K562 (cell line): ENCODE measurements around the gene GNAI1. TPM values are rescaled to one million over a fixed set of nuclear protein-coding genes. Genes with fewer than 3 reads are reported as not detected.

Experiments
- ATAC-seq: fragments of 200-7000 bp; cut with Tn5 transposase; 3 replicates; pipeline ENCODE4 v1.9.1; 2020; ENCODE audit warnings: moderate library complexity
- BruUV-seq: library from RNA; stranded (reverse); fragments of 400-500 nt; replicated peaks from 2 replicates; lab custom pipeline; 2021; lab: Mats Ljungman, UMichigan
- CTCF ChIA-PET: fragments of 300-600 bp; formaldehyde crosslinking; extraction: SDS; loops from one replicate; lab custom pipeline; 2021; ENCODE audit warnings: low intra/inter-chr PET ratio; lab: Yijun Ruan, JAX
- POLR2A ChIA-PET: fragments of 300-600, 350-650 bp; sonication (Branson Sonifier 250); formaldehyde crosslinking; extraction: SDS; loops from one replicate; lab custom pipeline; 2021; ENCODE audit warnings: antibody characterized with exemption, inconsistent platforms; lab: Yijun Ruan, JAX
- DNase-seq, 4 experiments: peaks; one replicate each; pipeline versions ENCODE4 v3.0.0 to v3.0.0-alpha.2; 2011 to 2018; ENCODE audit warnings: low spot score in 3 of 4, mixed read lengths in 3 of 4; ENCODE audit errors: extremely low read depth in 1 of 4
- FAIRE-seq: peaks from 2 replicates; lab custom pipeline; 2011; peaks lifted over from hg19 to GRCh38; lab: Jason Lieb, UNC
- H2AFZ ChIP-seq: 2 replicates; pipeline ENCODE4 v1.6.0; 2011; ENCODE audit warnings: low read depth, low read length, control low read depth, inconsistent platforms
- H3K27ac ChIP-seq: fragments of 200-600 bp; 3 replicates; pipeline ENCODE4 v1.8.0; 2011; ENCODE audit warnings: low read depth, mild to moderate bottlenecking, control low read depth, inconsistent platforms, low read length, moderate library complexity, mixed read lengths; ENCODE audit errors: extremely low read depth
- H3K27me3 ChIP-seq, 2 experiments: fragments of 300-600 bp in 1 of 2; 2 replicates in 1 of 2; 3 replicates in 1 of 2; pipeline versions ENCODE4 v1.6.0 to v1.8.0; 2011; ENCODE audit warnings: inconsistent platforms in 2 of 2, low read length in 2 of 2, mild to moderate bottlenecking in 1 of 2, mixed read lengths in 1 of 2, moderate library complexity in 1 of 2; ENCODE audit not compliant: control insufficient read depth in 2 of 2, insufficient read depth in 2 of 2
- H3K36me3 ChIP-seq: fragments of 300-600 bp; 3 replicates; pipeline ENCODE4 v1.8.0; 2011; ENCODE audit warnings: mild to moderate bottlenecking, low read length, inconsistent platforms; ENCODE audit not compliant: control insufficient read depth, insufficient read depth
- H3K4me1 ChIP-seq, 2 experiments: fragments of 200-600 bp in 1 of 2; replicated peaks in 1 of 2; 2 replicates in 1 of 2; 3 replicates in 1 of 2; pipeline versions ENCODE4 v1.5.1 to v1.8.0; 2011; ENCODE audit warnings: inconsistent platforms in 2 of 2, low read length in 2 of 2, mild to moderate bottlenecking in 1 of 2, mixed read lengths in 1 of 2, moderate library complexity in 1 of 2; ENCODE audit not compliant: control insufficient read depth in 2 of 2, insufficient read depth in 2 of 2
- H3K4me2 ChIP-seq: 2 replicates; pipeline ENCODE4 v1.6.1; 2011; ENCODE audit warnings: low read length, control low read depth, inconsistent platforms, mixed read lengths; ENCODE audit not compliant: insufficient read depth
- H3K4me3 ChIP-seq: fragments of 200-600 bp; sonication (generic), shearing (Covaris generic); 2 replicates; pipeline ENCODE4 v1.5.1; 2016; ENCODE audit warnings: control low read depth, inconsistent platforms
- H3K79me2 ChIP-seq: fragments of 200-600 bp; 3 replicates; pipeline ENCODE4 v1.8.0; 2011; ENCODE audit warnings: low read length, inconsistent platforms; ENCODE audit not compliant: control insufficient read depth, insufficient read depth
- H3K9ac ChIP-seq, 2 experiments: 2 replicates each; pipeline versions ENCODE4 v1.6.0 to v1.6.1; 2011; ENCODE audit warnings: low read depth in 2 of 2, low read length in 2 of 2, control low read depth in 1 of 2, inconsistent platforms in 1 of 2, mild to moderate bottlenecking in 1 of 2, mixed read lengths in 1 of 2; ENCODE audit not compliant: insufficient read depth in 1 of 2
- H3K9me1 ChIP-seq: one replicate; pipeline ENCODE4 v1.6.0; 2011; ENCODE audit warnings: inconsistent platforms, mild to moderate bottlenecking, low read length, moderate library complexity; ENCODE audit not compliant: control insufficient read depth, insufficient read depth
- H3K9me3 ChIP-seq: replicated peaks from 2 replicates; pipeline ENCODE4 v1.5.1; 2011; ENCODE audit warnings: low read depth, low read length, inconsistent platforms; ENCODE audit not compliant: control insufficient read depth, insufficient read depth
- H4K20me1 ChIP-seq: replicated peaks from 2 replicates; pipeline ENCODE4 v1.6.1; 2011; ENCODE audit warnings: low read length, inconsistent platforms, mixed read lengths; ENCODE audit not compliant: control insufficient read depth, insufficient read depth
- ARNT ChIP-seq, 2 experiments: fragments of 450-650 bp; IDR thresholded peaks; 2 replicates each; pipeline ENCODE4 v1.6.1; 2016; ENCODE audit warnings: mild to moderate bottlenecking in 1 of 2
- CBX1 ChIP-seq: sonication (generic); IDR thresholded peaks from 2 replicates; pipeline ENCODE4 v1.6.1; 2016; ENCODE audit warnings: antibody characterized with exemption, low read depth, mild to moderate bottlenecking
- CCAR2 ChIP-seq: fragments of 200-400 bp; formaldehyde crosslinking; IDR thresholded peaks from 2 replicates; pipeline ENCODE4 v1.6.1; 2017; ENCODE audit warnings: mild to moderate bottlenecking, low read depth, low read length
- EP400 ChIP-seq: fragments of 450-650 bp; IDR thresholded peaks from 2 replicates; pipeline ENCODE4 v1.6.1; 2017; ENCODE audit warnings: antibody characterized with exemption, mild to moderate bottlenecking, moderate library complexity
- HNRNPK ChIP-seq: fragments of 200-400 bp; formaldehyde crosslinking; IDR thresholded peaks from one replicate; pipeline ENCODE4 v1.6.1; 2018; ENCODE audit warnings: mild to moderate bottlenecking, low read depth, low read length; ENCODE audit not compliant: poor library complexity, severe bottlenecking
- HNRNPLL ChIP-seq: fragments of 200-400 bp; formaldehyde crosslinking; IDR thresholded peaks from 2 replicates; pipeline ENCODE4 v1.6.1; 2017; ENCODE audit warnings: low read length, low read depth, mild to moderate bottlenecking; ENCODE audit not compliant: poor library complexity, severe bottlenecking
- MEF2A ChIP-seq: IDR thresholded peaks from 2 replicates; pipeline ENCODE4 v1.6.1; 2011; ENCODE audit warnings: low read depth, mild to moderate bottlenecking, low read length, moderate library complexity; ENCODE audit not compliant: control insufficient read depth
- MTA3 ChIP-seq: fragments of 450-650 bp; formaldehyde crosslinking; IDR thresholded peaks from 2 replicates; pipeline ENCODE4 v1.6.1; 2017; ENCODE audit warnings: mild to moderate bottlenecking, borderline replicate concordance
- OTX1 ChIP-seq: fragments of 450-650 bp; formaldehyde crosslinking; IDR thresholded peaks from 2 replicates; pipeline ENCODE4 v1.4.0; 2022; ENCODE audit warnings: mild to moderate bottlenecking
- PHB2 ChIP-seq: fragments of 450-650 bp; IDR thresholded peaks from 2 replicates; pipeline ENCODE4 v1.6.1; 2017; ENCODE audit warnings: low read depth
- POLR2AphosphoS5 ChIP-seq: IDR thresholded peaks from 2 replicates; pipeline ENCODE4 v1.6.1; 2011; ENCODE audit warnings: mild to moderate bottlenecking, low read depth, low read length, moderate library complexity; ENCODE audit not compliant: control insufficient read depth, insufficient read depth
- RBM39 ChIP-seq: fragments of 200-400 bp; formaldehyde crosslinking; optimal IDR thresholded peaks from 2 replicates; pipeline ENCODE3; 2018; ENCODE audit warnings: low read depth, low read length
- RFX1 ChIP-seq: fragments of 450-650 bp; IDR thresholded peaks from 2 replicates; pipeline ENCODE4 v1.6.1; 2016; ENCODE audit warnings: mild to moderate bottlenecking, moderate library complexity
- ZNF584 ChIP-seq: fragments of 200-800 bp; sonication (Bioruptor generic); IDR thresholded peaks from 2 replicates; pipeline ENCODE4 v1.6.1; 2016; ENCODE audit warnings: low read depth, mild to moderate bottlenecking, missing genetic modification characterization, missing compliant biosample characterization
- WGBS: fragments of 100-300 bp; shearing (Covaris generic); methylation state at CpG from one replicate; pipeline ENCODE4 v1.1.6; 2016; ENCODE audit warnings: low coverage, mixed read lengths; ENCODE audit not compliant: insufficient coverage; ENCODE audit errors: missing lambda C conversion rate; 5-methylcytosine and 5-hydroxymethylcytosine counted together
- in situ Hi-C: fragments of 300-500 bp; cut with MboI; formaldehyde crosslinking; loops from 4 replicates; pipeline ENCODE4 v1.15.0; 2018; ENCODE audit warnings: inconsistent platforms, mixed read lengths
- intact Hi-C: fragments of 100-400 bp; cut with micrococcal nuclease; formaldehyde crosslinking; loops from 2 replicates; pipeline ENCODE4 v1.14.2; 2022
- polyA plus RNA-seq, 8 experiments: library from polyadenylated mRNA; depleted of rRNA in 4 of 8; stranded (reverse) in 5 of 8; unstranded in 3 of 8; fragments of >200 nt; fragmentation: Nextera tagmentation in 2 of 8; fragmentation: Illumina TruSeq in 1 of 8; extraction: Ambion mirVana in 2 of 8; extraction: Trizol in 1 of 8; gene quantifications; 2 replicates each; pipeline versions ENCODE4 v1.2.1 to v1.2.3, GENCODE V29; 2011 to 2014; ENCODE audit warnings: inconsistent platforms in 1 of 8, missing spikeins in 1 of 8
- total RNA-seq, 7 experiments: library from RNA; depleted of rRNA in 6 of 7; stranded (reverse); fragments of >200 nt in 6 of 7; fragmentation: Illumina TruSeq in 2 of 7; extraction: Trizol in 2 of 7; gene quantifications; 2 replicates each; pipeline versions ENCODE4 v1.2.1 to v1.2.3, GENCODE V29; 2011 to 2021; ENCODE audit warnings: low replicate concordance in 1 of 7
- TF ChIP-seq, protein P1 (sequence below): fragments of 450-650 bp; conservative IDR thresholded peaks from 2 replicates; pipeline ENCODE4 v1.6.1; 2016; ENCODE audit warnings: missing genetic modification characterization, low read depth, mild to moderate bottlenecking, control low read depth, missing compliant biosample characterization
- TF ChIP-seq, protein P2 (sequence below): IDR thresholded peaks from 3 replicates; pipeline ENCODE4 v1.6.1; 2011; ENCODE audit warnings: borderline replicate concordance, mild to moderate bottlenecking, moderate library complexity; ENCODE audit not compliant: insufficient read length; ENCODE audit errors: extremely low read depth
- TF ChIP-seq, protein P3 (sequence below): fragments of 200-800 bp; sonication (Bioruptor generic); IDR thresholded peaks from 2 replicates; pipeline ENCODE4 v1.6.1; 2017; ENCODE audit warnings: missing genetic modification characterization, missing compliant biosample characterization

The GNAI1 gene
- total and polyA plus RNA-seq, 9 of the 15 experiments (the other 6 are each of a cell fraction or from before 2014, with no cell fraction given): 0.03 to 0.13 (median 0.08) TPM; not detected in 6

DNA sequence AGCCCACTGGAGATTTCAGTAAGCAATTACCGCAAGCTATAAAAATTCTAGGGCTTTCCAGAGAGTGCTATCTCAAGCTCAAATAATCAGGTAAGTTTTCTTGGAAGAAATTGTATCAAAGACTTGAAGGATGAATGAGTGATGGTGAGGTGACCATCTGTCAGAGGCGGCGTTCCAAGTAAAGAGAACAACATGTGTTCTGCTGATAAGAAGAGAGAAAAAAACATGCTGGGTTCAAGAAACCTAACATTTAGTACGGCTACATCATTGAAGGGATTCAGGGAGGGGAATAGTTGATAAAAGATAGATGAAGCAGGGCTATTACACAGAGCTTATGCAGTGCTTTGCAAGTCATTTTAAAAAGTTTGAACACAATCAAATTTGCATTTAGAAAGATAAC lies 100.7 kb downstream of the GNAI1 start:
- Histone ChIP-seq H3K4me1 (no peaks in the 10 kb centered on the region), H3K9me3 (peaks cover 2% of the 10 kb centered on the region), H2AFZ (no peak overlapping the region), H4K20me1 (no peaks in the 10 kb centered on the region), H3K9me1 (no peaks in the 10 kb centered on the region), H3K9ac (no peak overlapping the region), H3K36me3 (no peaks in the 10 kb centered on the region), H3K4me2 (no peak overlapping the region), H3K27ac (no peak overlapping the region), H3K79me2 (no peaks in the 10 kb centered on the region)
- ATAC-seq (no peak), DNase-seq (no peak), FAIRE-seq (no peak)
- POLR2A ChIA-PET: interaction anchor here (0.6 kb wide), 1 partner anchor 116 kb away, joined by 3 read pairs; no protein-coding TSS in a partner anchor
- intact Hi-C loops: no loop called here
- TF ChIP-seq OTX1 (CRISPR knock-in tag) (no peak), MTA3 (no peak), POLR2AphosphoS5 (no peak), ZNF584 (CRISPR knock-in tag) (no peak), PHB2 (no peak), MEF2A (no peak), HNRNPLL (no peak), CCAR2 (no peak), RFX1 (no peak), CBX1 (no peak), EP400 (no peak), ARNT (IDR thresholded peaks at IDR 0.05) (no peak), RBM39 (no peak), HNRNPK (no peak)
- TF ChIP-seq, protein P1, sequence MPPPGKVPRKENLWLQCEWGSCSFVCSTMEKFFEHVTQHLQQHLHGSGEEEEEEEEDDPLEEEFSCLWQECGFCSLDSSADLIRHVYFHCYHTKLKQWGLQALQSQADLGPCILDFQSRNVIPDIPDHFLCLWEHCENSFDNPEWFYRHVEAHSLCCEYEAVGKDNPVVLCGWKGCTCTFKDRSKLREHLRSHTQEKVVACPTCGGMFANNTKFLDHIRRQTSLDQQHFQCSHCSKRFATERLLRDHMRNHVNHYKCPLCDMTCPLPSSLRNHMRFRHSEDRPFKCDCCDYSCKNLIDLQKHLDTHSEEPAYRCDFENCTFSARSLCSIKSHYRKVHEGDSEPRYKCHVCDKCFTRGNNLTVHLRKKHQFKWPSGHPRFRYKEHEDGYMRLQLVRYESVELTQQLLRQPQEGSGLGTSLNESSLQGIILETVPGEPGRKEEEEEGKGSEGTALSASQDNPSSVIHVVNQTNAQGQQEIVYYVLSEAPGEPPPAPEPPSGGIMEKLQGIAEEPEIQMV (tag): no peak
- TF ChIP-seq, protein P2, sequence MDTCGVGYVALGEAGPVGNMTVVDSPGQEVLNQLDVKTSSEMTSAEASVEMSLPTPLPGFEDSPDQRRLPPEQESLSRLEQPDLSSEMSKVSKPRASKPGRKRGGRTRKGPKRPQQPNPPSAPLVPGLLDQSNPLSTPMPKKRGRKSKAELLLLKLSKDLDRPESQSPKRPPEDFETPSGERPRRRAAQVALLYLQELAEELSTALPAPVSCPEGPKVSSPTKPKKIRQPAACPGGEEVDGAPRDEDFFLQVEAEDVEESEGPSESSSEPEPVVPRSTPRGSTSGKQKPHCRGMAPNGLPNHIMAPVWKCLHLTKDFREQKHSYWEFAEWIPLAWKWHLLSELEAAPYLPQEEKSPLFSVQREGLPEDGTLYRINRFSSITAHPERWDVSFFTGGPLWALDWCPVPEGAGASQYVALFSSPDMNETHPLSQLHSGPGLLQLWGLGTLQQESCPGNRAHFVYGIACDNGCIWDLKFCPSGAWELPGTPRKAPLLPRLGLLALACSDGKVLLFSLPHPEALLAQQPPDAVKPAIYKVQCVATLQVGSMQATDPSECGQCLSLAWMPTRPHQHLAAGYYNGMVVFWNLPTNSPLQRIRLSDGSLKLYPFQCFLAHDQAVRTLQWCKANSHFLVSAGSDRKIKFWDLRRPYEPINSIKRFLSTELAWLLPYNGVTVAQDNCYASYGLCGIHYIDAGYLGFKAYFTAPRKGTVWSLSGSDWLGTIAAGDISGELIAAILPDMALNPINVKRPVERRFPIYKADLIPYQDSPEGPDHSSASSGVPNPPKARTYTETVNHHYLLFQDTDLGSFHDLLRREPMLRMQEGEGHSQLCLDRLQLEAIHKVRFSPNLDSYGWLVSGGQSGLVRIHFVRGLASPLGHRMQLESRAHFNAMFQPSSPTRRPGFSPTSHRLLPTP: no peak
- TF ChIP-seq, protein P3, sequence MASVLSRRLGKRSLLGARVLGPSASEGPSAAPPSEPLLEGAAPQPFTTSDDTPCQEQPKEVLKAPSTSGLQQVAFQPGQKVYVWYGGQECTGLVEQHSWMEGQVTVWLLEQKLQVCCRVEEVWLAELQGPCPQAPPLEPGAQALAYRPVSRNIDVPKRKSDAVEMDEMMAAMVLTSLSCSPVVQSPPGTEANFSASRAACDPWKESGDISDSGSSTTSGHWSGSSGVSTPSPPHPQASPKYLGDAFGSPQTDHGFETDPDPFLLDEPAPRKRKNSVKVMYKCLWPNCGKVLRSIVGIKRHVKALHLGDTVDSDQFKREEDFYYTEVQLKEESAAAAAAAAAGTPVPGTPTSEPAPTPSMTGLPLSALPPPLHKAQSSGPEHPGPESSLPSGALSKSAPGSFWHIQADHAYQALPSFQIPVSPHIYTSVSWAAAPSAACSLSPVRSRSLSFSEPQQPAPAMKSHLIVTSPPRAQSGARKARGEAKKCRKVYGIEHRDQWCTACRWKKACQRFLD (CRISPR knock-in tag): no peak
- TF ChIP-seq, all 486 proteins: peak for 0
- in situ Hi-C loops: no loop called here
- 0% methylated on average over 4 of the region's 4 CpGs for WGBS
- BruUV-seq: no TSS peak
- no peaks in the 10 kb centered on the region for H3K27me3 ChIP-seq
- H3K4me3 ChIP-seq: no peak overlapping the region
- CTCF ChIA-PET: no interaction called here
